Liver (tissue), 9 donors: Measurements from ENCODE around the gene CEP164. TPM values are rescaled to one million over a fixed set of nuclear protein-coding genes. Genes with fewer than 3 reads are reported as not detected.

Experiments used
- DNase-seq: peaks from one replicate; pipeline ENCODE4 v3.0.0-alpha.2; 2017; ENCODE audit warnings: low spot score
- H3K27ac ChIP-seq, 2 donors: one replicate each; pipeline ENCODE4 v1.7.0; 2013; ENCODE audit warnings: inconsistent platforms in 2 of 2, low read length in 2 of 2, control low read depth in 1 of 2, low read depth in 1 of 2, mild to moderate bottlenecking in 1 of 2
- H3K27me3 ChIP-seq, 4 donors: one replicate each; pipeline versions ENCODE4 v1.6.1 to v1.7.0; 2013; ENCODE audit warnings: low read length in 3 of 4, inconsistent platforms in 1 of 4, mild to moderate bottlenecking in 1 of 4, moderate library complexity in 1 of 4; ENCODE audit not compliant: control insufficient read depth in 4 of 4, insufficient read depth in 4 of 4
- H3K36me3 ChIP-seq, 4 donors: one replicate each; pipeline versions ENCODE4 v1.6.1 to v1.7.0; 2013; ENCODE audit warnings: low read length in 3 of 4, mild to moderate bottlenecking in 3 of 4, low read depth in 1 of 4, moderate library complexity in 1 of 4; ENCODE audit not compliant: control insufficient read depth in 4 of 4, insufficient read depth in 3 of 4
- H3K4me1 ChIP-seq, 4 donors: one replicate each; pipeline versions ENCODE4 v1.6.1 to v1.7.0; 2013; ENCODE audit warnings: low read length in 3 of 4, mild to moderate bottlenecking in 3 of 4, moderate library complexity in 1 of 4; ENCODE audit not compliant: control insufficient read depth in 4 of 4, insufficient read depth in 4 of 4
- H3K4me3 ChIP-seq, 3 donors: one replicate each; pipeline versions ENCODE4 v1.6.1 to v1.7.0; 2013; ENCODE audit warnings: low read length in 3 of 3, control low read depth in 1 of 3, low read depth in 1 of 3, mild to moderate bottlenecking in 1 of 3
- H3K9ac ChIP-seq, 2 donors: one replicate each; pipeline ENCODE4 v1.7.0; 2013; ENCODE audit warnings: low read length in 2 of 2, mild to moderate bottlenecking in 2 of 2, moderate library complexity in 2 of 2, control low read depth in 1 of 2, low read depth in 1 of 2
- H3K9me3 ChIP-seq, 4 donors: one replicate each; pipeline versions ENCODE4 v1.6.1 to v1.7.0; 2013; ENCODE audit warnings: low read length in 3 of 4; ENCODE audit not compliant: control insufficient read depth in 4 of 4
- EGR1 ChIP-seq, 2 donors: IDR thresholded peaks; 2 replicates each; pipeline ENCODE4 v1.6.1; 2016 to 2018; ENCODE audit warnings: antibody characterized with exemption in 2 of 2, low read depth in 2 of 2
- FOXA1 ChIP-seq: IDR thresholded peaks from 2 replicates; pipeline ENCODE4 v1.6.1; 2016; ENCODE audit warnings: antibody characterized with exemption
- FOXA2 ChIP-seq: IDR thresholded peaks from 2 replicates; pipeline ENCODE4 v1.6.1; 2016; ENCODE audit warnings: antibody characterized with exemption
- GABPA ChIP-seq, 2 donors: IDR thresholded peaks in 1 of 2; conservative IDR thresholded peaks in 1 of 2; 2 replicates each; pipeline ENCODE4 v1.6.1; 2016; ENCODE audit warnings: antibody characterized with exemption in 2 of 2, mild to moderate bottlenecking in 1 of 2, moderate library complexity in 1 of 2
- HNF4A ChIP-seq, 2 donors: conservative IDR thresholded peaks; 2 replicates each; pipeline ENCODE4 v1.6.1; 2016; ENCODE audit warnings: antibody characterized with exemption in 2 of 2, mild to moderate bottlenecking in 2 of 2
- HNF4G ChIP-seq: IDR thresholded peaks from 2 replicates; pipeline ENCODE4 v1.6.1; 2016; ENCODE audit warnings: antibody characterized with exemption
- JUND ChIP-seq, 2 donors: IDR thresholded peaks; 2 replicates each; pipeline ENCODE4 v1.6.1; 2016; ENCODE audit warnings: antibody characterized with exemption in 2 of 2
- NR2F2 ChIP-seq: IDR thresholded peaks from 2 replicates; pipeline ENCODE4 v1.6.1; 2016; ENCODE audit warnings: antibody characterized with exemption
- RAD21 ChIP-seq, 2 donors: IDR thresholded peaks; 2 replicates each; pipeline ENCODE4 v1.6.1; 2016; ENCODE audit warnings: antibody characterized with exemption in 2 of 2, mild to moderate bottlenecking in 2 of 2
- REST ChIP-seq: IDR thresholded peaks from 2 replicates; pipeline ENCODE4 v1.6.1; 2016; ENCODE audit warnings: antibody characterized with exemption, mild to moderate bottlenecking
- RXRA ChIP-seq, 2 donors: IDR thresholded peaks; 2 replicates each; pipeline ENCODE4 v1.6.1; 2017 to 2018; ENCODE audit warnings: antibody characterized with exemption in 2 of 2, mild to moderate bottlenecking in 1 of 2
- SP1 ChIP-seq: IDR thresholded peaks from 2 replicates; pipeline ENCODE4 v1.6.1; 2018; ENCODE audit warnings: antibody characterized with exemption, mild to moderate bottlenecking
- TAF1 ChIP-seq: conservative IDR thresholded peaks from 2 replicates; pipeline ENCODE4 v1.6.1; 2016; ENCODE audit warnings: antibody characterized with exemption, mild to moderate bottlenecking
- YY1 ChIP-seq: IDR thresholded peaks from 2 replicates; pipeline ENCODE4 v1.6.1; 2016; ENCODE audit warnings: antibody characterized with exemption, mild to moderate bottlenecking
- WGBS: extraction: QIAGEN DNeasy Blood & Tissue Kit; methylation state at CpG from one replicate; pipeline ENCODE4 v1.1.7; 2013; 5-methylcytosine and 5-hydroxymethylcytosine counted together
- polyA plus RNA-seq, 2 donors: library from polyadenylated mRNA; stranded (reverse) in 1 of 2; unstranded in 1 of 2; fragments of 200-250 nt in 1 of 2; fragments of >200 nt in 1 of 2; fragmentation: Nextera tagmentation in 1 of 2; extraction: Ambion mirVana in 1 of 2; gene quantifications; one replicate each; pipeline versions ENCODE4 v1.2.1 to v1.2.3, GENCODE V29; 2013 to 2015
- total RNA-seq, 2 donors: library from RNA; depleted of rRNA; stranded (reverse); fragments of >200 nt; gene quantifications; one replicate each; pipeline ENCODE4 v1.2.3, GENCODE V29; 2014
- TF ChIP-seq, protein P1 (sequence below): IDR thresholded peaks from 2 replicates; pipeline ENCODE4 v1.6.1; 2016; ENCODE audit warnings: antibody characterized with exemption
- TF ChIP-seq, protein P2 (sequence below): IDR thresholded peaks from 2 replicates; pipeline ENCODE4 v1.6.1; 2016; ENCODE audit warnings: antibody characterized with exemption
- TF ChIP-seq, protein P3 (sequence below): fragments of 150-350 bp; IDR thresholded peaks from 2 replicates; pipeline ENCODE4 v1.5.1; 2017; ENCODE audit warnings: improper control_type of control experiment, low read depth, low read length; ENCODE audit not compliant: missing input control
- donor health status: healthy.
- donor health status: healthy.
- donor health status: healthy.
- donor health status: healthy.
- donor health status: healthy.

Gene CEP164
- total and polyA plus RNA-seq, 4 donors, result 4.1 to 12.3 (median 5.9) TPM

GRCh38 chr11:117461396-117462182 is 133.9 kb downstream of the CEP164 start:
- DNase-seq, result no peak
- TF ChIP-seq, protein P1, sequence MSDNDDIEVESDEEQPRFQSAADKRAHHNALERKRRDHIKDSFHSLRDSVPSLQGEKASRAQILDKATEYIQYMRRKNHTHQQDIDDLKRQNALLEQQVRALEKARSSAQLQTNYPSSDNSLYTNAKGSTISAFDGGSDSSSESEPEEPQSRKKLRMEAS, result no peak
- TF ChIP-seq SP1 (no peak), FOXA2 (no peak), REST (no peak), NR2F2 (no peak), JUND (IDR thresholded peaks at IDR 0.05) (no peak), HNF4G (no peak), YY1 (no peak), EGR1 (IDR thresholded peaks at IDR 0.05; ENCODE audit: low read depth in 2 of 2) (no peak), RAD21 (IDR thresholded peaks at IDR 0.05) (no peak), TAF1 (no peak), HNF4A (conservative IDR thresholded peaks at IDR 0.05) (no peak), FOXA1 (no peak), GABPA (IDR thresholded peaks at IDR 0.05 in 1 of 2, conservative IDR thresholded peaks at IDR 0.05 in 1 of 2) (no peak)
- TF ChIP-seq, protein P2, sequence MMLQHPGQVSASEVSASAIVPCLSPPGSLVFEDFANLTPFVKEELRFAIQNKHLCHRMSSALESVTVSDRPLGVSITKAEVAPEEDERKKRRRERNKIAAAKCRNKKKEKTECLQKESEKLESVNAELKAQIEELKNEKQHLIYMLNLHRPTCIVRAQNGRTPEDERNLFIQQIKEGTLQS, result no peak
- TF ChIP-seq, protein P3, sequence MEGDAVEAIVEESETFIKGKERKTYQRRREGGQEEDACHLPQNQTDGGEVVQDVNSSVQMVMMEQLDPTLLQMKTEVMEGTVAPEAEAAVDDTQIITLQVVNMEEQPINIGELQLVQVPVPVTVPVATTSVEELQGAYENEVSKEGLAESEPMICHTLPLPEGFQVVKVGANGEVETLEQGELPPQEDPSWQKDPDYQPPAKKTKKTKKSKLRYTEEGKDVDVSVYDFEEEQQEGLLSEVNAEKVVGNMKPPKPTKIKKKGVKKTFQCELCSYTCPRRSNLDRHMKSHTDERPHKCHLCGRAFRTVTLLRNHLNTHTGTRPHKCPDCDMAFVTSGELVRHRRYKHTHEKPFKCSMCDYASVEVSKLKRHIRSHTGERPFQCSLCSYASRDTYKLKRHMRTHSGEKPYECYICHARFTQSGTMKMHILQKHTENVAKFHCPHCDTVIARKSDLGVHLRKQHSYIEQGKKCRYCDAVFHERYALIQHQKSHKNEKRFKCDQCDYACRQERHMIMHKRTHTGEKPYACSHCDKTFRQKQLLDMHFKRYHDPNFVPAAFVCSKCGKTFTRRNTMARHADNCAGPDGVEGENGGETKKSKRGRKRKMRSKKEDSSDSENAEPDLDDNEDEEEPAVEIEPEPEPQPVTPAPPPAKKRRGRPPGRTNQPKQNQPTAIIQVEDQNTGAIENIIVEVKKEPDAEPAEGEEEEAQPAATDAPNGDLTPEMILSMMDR, result no peak
- no peaks in the 10 kb centered on the region for H3K27me3 ChIP-seq
- H3K4me3 ChIP-seq, result no peak overlapping the region
- no peak overlapping the region for H3K27ac ChIP-seq
- H3K9ac ChIP-seq, result no peak overlapping the region
- no peaks in the 10 kb centered on the region for H3K9me3 ChIP-seq
- 92% methylated on average over 16 of the region's 16 CpGs for WGBS
- no peaks in the 10 kb centered on the region for H3K36me3 ChIP-seq
- no peaks in the 10 kb centered on the region for H3K4me1 ChIP-seq

- Histone ChIP-seq H3K4me1 (no peaks in the 10 kb centered on the region), H3K27ac (no peak overlapping the region), H3K9ac (no peak overlapping the region), H3K4me3 (no peak overlapping the region), H3K9me3 (no peaks in the 10 kb centered on the region), H3K27me3 (no peaks in the 10 kb centered on the region), H3K36me3 (no peaks in the 10 kb centered on the region)
- WGBS, result 88% methylated on average over 18 of the region's 18 CpGs
- DNase-seq, result no peak
- TF ChIP-seq RXRA (IDR thresholded peaks at IDR 0.05), result no peak
- TF ChIP-seq HNF4G, result no peak
- no peak for TF ChIP-seq NR2F2
- TF ChIP-seq YY1, result no peak
- no peak for TF ChIP-seq JUND (IDR thresholded peaks at IDR 0.05)
- TF ChIP-seq EGR1 (IDR thresholded peaks at IDR 0.05; ENCODE audit: low read depth in 2 of 2), result no peak
- no peak for TF ChIP-seq SP1
- TF ChIP-seq, protein P3, result no peak
- no peak for TF ChIP-seq HNF4A (conservative IDR thresholded peaks at IDR 0.05)
- no peak for TF ChIP-seq REST
- no peak for TF ChIP-seq RAD21 (IDR thresholded peaks at IDR 0.05)
- TF ChIP-seq, protein P1, result no peak
- TF ChIP-seq GABPA (IDR thresholded peaks at IDR 0.05 in 1 of 2, conservative IDR thresholded peaks at IDR 0.05 in 1 of 2), result no peak
- TF ChIP-seq TAF1, result no peak
Measured at GRCh38 chr11:117462183-117462863, 134.7 kb downstream of the CEP164 start.
